ENCODE results near the gene LCN1. TPM values are rescaled to one million over a fixed set of nuclear protein-coding genes. Genes with fewer than 3 reads are reported as not detected.

LCN1 gene
- total RNA-seq, 1 experiment from 2014 or later: not detected

DNA sequence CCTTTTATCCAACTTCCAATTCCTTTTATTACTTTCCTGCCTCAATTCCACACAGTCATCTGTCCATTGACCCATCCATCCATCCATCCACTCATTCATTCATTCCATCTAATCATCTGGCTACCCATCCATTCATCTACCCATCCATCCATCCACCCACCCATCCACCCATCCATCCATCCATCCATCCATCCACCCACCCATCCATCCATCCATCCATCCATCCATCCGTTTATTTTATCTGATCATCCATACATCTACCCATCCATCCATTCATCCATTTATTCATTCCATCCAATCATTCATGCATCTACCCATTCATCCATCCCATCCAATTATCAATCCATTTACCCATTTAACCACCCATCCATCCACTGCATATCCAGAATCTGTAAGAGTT is 51.9 kb downstream of the LCN1 start:
- Histone ChIP-seq H3K27ac (ENCODE audit: insufficient read length, low read depth, low read length) (no peak overlapping the region), H3K4ac (ENCODE audit: low read depth, low read length) (no peak overlapping the region), H3K14ac (ENCODE audit: insufficient read depth, low read length) (no peak overlapping the region), H2BK120ac (ENCODE audit: low read depth, low read length, poor library complexity, severe bottlenecking) (no peak overlapping the region), H2AK5ac (ENCODE audit: insufficient read length, low read length) (no peak overlapping the region), H2BK15ac (ENCODE audit: low read depth, low read length) (no peak overlapping the region), H3K9ac (ENCODE audit: extremely low read depth, insufficient read length, low read length) (no peak overlapping the region), H3K79me2 (ENCODE audit: insufficient read depth, low read length) (no peaks in the 10 kb centered on the region), H3K9me3 (ENCODE audit: control insufficient read depth, low read depth, low read length) (no peaks in the 10 kb centered on the region), H3K79me1 (ENCODE audit: insufficient read depth, low read depth, low read length, poor library complexity, severe bottlenecking) (no peaks in the 10 kb centered on the region), H2AFZ (ENCODE audit: low read length) (no peak overlapping the region), H2BK20ac (ENCODE audit: low read depth, low read length, poor library complexity, severe bottlenecking) (no peak overlapping the region), H3T11ph (ENCODE audit: low read length) (no peak overlapping the region), H4K20me1 (ENCODE audit: control insufficient read depth, insufficient read depth, insufficient read length) (no peaks in the 10 kb centered on the region), H4K8ac (replicated peaks; ENCODE audit: insufficient read length, low read depth, low read length) (no peak overlapping the region), H3K56ac (ENCODE audit: insufficient read length, low read depth, low read length) (no peak overlapping the region), H3K27me3 (ENCODE audit: insufficient read depth, low read length) (no peaks in the 10 kb centered on the region), H4K91ac (ENCODE audit: insufficient read length, low read depth, low read length) (no peak overlapping the region), H3K23me2 (ENCODE audit: insufficient read length, low read depth, low read length, poor library complexity, severe bottlenecking) (no peaks in the 10 kb centered on the region), H2BK12ac (ENCODE audit: insufficient read length, low read depth, low read length) (no peak overlapping the region), H3K4me1 (ENCODE audit: insufficient read depth, low read length) (no peaks in the 10 kb centered on the region; the same call in 1 of the 2 replicates), H2BK5ac (ENCODE audit: insufficient read length, low read length) (no peak overlapping the region), H3K4me2 (ENCODE audit: insufficient read depth, insufficient read length, low read length) (no peak overlapping the region), H4K5ac (ENCODE audit: insufficient read length, low read depth, low read length) (no peak overlapping the region), H3K23ac (ENCODE audit: insufficient read length, low read depth, low read length) (no peak overlapping the region), H3K18ac (ENCODE audit: insufficient read length, low read depth, low read length) (no peak overlapping the region)
- peaks cover 9 to 12% of the 10 kb centered on the region in 2 experiments for H3K9me3 Mint-ChIP-seq
- peaks cover 3% of the 10 kb centered on the region; the same call in 1 of the 2 replicates for H3K27me3 Mint-ChIP-seq (ENCODE audit: low read depth)
- H3K4me1 Mint-ChIP-seq: peaks cover 5 to 7% of the 10 kb centered on the region in 2 experiments
- peaks cover 8% of the 10 kb centered on the region in 3 experiments; a peak in 6 of 7 replicates for H3K36me3 Mint-ChIP-seq (ENCODE audit: insufficient read depth in 1 of 3, low read depth in 3 of 3)
- no peak for DNase-seq
- WGBS (ENCODE audit: extremely low coverage, insufficient read length, low lambda C conversion rate): no CpG with 5 or more reads among the region's 1 CpG
- H3K4me3 Mint-ChIP-seq: no peak overlapping the region
- TF ChIP-seq, protein P1, sequence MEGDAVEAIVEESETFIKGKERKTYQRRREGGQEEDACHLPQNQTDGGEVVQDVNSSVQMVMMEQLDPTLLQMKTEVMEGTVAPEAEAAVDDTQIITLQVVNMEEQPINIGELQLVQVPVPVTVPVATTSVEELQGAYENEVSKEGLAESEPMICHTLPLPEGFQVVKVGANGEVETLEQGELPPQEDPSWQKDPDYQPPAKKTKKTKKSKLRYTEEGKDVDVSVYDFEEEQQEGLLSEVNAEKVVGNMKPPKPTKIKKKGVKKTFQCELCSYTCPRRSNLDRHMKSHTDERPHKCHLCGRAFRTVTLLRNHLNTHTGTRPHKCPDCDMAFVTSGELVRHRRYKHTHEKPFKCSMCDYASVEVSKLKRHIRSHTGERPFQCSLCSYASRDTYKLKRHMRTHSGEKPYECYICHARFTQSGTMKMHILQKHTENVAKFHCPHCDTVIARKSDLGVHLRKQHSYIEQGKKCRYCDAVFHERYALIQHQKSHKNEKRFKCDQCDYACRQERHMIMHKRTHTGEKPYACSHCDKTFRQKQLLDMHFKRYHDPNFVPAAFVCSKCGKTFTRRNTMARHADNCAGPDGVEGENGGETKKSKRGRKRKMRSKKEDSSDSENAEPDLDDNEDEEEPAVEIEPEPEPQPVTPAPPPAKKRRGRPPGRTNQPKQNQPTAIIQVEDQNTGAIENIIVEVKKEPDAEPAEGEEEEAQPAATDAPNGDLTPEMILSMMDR (conservative IDR thresholded peaks at IDR 0.05): no peak
- H3K27ac Mint-ChIP-seq: no peak overlapping the region
